NCI-H510A treated with DMSO at 0.1 percent for 48 hours (cell line): ENCODE measurements around the gene SIRT5.

ENCODE experiments used
- DNase-seq: peaks from one replicate; lab custom pipeline; 2025; lab: John Stamatoyannopoulos, UW

Gene SIRT5

GRCh38 chr6:13635948-13636658 lies 61.7 kb downstream of the SIRT5 start:
- no peak for DNase-seq

DNA sequence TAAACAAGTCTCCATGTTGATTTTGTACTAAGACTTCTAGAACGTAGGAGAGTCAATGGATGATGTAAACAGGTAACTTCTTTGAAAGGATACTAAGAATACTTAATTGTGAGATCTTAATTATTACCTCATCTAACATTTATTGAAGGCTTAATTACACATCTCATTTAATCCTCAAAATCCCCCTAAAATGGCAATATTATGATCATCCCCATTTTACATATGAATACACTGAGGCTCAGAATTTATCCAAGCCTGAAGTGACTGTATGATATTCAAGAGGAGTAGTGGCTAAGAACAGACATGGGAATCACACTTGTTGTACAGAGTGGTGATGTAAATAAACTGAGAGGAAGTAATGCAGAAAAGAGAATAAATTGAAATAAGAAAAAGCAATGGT lies 63.6 kb downstream of the SIRT5 start:
- no peak for DNase-seq

GRCh38 chr6:13638626-13639025 lies 64.2 kb downstream of the SIRT5 start:
- no peak for DNase-seq

DNA sequence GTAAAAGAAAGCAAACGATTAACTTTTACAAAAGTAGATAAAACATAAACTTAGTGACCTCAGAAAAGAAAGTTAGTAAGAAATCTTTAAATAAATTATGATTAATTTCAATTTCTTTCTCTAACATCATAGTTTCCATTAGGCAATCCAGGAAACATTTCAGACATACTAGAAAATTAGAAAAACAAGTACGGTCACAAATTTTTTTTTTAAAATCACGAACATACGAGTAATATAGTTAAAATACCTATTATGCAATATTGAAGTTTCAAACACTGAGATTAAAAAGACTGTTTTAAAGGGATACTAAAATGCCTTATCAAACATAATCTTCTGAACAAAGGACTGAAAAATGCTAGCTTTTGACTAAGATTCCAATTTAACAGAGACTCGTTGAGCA lies 66.9 kb downstream of the SIRT5 start:
- DNase-seq, result no peak

GRCh38 chr6:13643125-13643524 lies 68.7 kb downstream of the SIRT5 start:
- DNase-seq, result no peak

DNA sequence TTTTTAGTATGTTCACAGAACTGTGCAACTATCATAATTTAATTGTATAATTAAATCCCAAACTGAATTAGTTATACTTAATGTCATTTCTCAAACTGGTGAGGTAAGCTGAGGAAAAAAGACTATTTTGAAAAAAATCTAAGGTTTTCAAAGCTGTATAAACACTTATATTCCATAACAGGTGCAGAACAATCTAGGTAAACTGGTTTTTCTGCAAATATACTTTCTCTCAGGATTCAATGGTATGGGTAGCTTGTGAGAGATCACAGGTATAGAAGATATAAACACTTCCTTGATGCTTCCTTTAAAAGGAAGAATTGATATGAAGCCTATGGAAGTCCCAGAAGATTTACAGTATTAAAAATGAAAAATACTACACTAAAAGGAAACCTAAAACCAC lies 74.4 kb downstream of the SIRT5 start:
- no peak for DNase-seq

- DNase-seq, result no peak
These were observed 75.0 kb downstream of the SIRT5 start for GRCh38 chr6:13649393-13649792.

GRCh38 chr6:13653296-13653695 lies 78.9 kb downstream of the SIRT5 start:
- no peak for DNase-seq

- no peak for DNase-seq
These were observed 80.1 kb downstream of the SIRT5 start for GRCh38 chr6:13654496-13654895.

DNA sequence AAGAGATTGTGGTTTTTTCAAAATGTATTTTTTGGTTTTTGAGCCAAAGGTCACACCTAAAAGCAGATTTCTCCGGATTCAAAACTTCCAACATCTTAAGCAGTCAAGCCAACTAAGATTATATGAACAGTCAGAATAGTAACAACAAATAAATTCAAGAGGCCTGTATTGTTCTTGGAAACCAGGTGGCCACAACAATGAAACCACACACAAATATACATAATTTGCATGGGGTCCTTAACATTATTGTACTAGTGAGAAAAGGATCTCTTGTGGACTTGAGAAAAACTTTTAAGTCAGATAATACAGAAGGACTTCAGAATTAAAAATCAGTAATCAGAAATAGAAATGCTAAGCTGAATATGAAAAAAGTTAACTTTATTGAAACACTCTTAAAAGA lies 81.3 kb downstream of the SIRT5 start:
- DNase-seq, result no peak

DNA sequence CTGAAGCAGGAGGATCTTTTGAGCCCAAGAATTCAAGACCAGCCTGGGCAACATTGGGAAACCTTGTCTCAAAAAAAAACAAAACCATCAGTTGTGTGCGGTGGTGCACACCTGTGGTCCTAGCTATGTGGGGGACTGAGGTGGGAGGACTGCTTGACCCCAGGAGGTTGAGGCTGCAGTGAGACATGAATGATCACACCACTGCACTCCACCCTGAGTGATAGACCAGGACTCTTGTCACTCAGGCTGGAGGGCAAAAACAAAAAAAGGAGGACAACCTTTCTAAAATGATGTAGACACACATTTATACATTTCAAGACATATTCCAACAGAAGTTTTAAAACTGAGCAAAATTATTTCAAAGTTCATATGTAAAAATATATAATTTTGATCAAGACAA lies 85.9 kb downstream of the SIRT5 start:
- no peak for DNase-seq

- DNase-seq, result no peak
These were observed 86.5 kb downstream of the SIRT5 start for GRCh38 chr6:13660893-13661292.

DNA sequence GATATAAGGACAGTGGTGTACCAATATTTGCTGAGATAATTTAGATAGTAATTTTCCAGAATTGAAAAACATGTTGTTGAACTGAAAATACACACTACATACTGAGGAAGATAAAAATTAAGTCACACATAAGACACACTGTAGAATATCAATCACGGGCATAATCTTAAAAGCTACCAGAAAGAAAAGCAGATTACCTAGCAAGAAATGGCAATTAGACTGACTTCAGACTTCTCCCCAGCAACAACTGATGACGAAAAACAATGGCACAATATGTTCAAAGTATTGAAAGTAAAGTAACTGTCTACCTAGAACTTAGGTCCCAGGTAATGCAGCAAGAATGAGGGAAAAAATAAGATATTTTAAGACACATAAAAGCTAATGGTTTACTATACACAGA lies 87.2 kb downstream of the SIRT5 start:
- DNase-seq, result no peak

DNA sequence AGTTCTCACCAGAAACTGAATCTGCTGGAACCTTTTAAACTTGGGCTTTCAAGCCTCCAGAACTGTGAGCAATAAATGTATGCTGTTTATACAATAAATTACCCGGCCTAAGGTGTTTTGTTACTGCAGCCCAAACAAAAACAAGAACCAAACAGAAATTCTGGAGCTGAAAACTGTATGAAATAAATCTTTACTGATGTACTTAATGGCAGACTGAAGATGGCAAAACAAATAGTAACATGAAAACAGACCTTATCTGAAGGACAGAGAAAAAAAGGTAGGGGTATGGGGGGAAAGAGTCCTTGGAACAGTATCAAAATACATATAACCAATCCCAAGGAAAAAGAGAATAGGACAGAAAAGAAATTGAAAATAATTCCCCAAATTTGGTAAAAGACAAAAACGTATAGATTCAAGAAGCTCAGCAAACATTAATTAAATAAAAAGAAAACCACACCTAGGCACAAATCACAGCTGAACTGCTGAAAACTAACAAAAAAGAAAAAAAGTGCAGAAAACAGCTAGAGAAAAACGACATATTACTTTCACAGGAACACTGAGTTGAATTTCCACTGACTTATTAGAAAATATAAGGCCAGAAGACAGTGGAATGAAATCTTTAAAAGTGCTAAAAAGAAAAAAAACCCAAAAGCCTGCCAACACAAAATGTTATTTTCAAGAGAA lies 88.4 kb downstream of the SIRT5 start:
- DNase-seq, result no peak

- no peak for DNase-seq
These were observed 89.6 kb downstream of the SIRT5 start for GRCh38 chr6:13663986-13664385.
